DMS114 treated with DMSO at 0.1 percent for 48 hours (cell line): ENCODE data around the gene RHBDD3.

Source experiments
- DNase-seq: peaks from one replicate; lab custom pipeline; 2025; ENCODE audit not compliant: unreplicated experiment; lab: John Stamatoyannopoulos, UW

Gene RHBDD3

DNA sequence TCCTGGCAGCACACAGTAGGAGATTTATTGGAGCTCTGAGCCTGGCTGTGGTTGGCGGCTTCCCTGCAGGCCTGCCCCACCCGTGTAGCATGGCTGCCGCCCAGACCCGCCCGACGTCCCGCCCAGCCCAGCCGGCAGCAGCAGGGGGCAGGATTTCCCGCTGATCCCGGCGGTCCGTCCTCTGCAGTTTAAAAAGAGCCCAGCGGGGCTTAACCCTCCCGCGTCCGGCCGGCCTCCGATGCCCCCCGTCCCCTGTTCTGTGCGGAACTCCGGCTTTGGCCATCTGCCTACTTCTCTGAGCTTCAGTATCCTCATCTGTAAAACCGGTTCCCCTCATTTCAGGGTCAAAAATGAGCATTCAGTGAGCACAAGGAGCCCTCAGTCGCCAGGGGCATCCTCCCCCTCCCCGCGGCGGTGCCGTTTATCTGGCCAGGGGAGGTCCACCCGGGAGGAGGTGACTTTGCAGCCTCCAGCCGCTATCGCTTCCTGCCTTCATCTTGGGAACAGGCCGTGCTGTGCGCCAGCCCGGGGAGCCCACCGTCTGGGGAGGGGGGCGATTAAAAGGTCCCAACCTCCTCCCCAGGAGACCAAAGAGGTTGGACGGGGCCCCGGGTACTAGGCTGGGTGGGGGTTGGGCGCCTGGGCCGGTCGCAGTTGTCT lies 38.5 kb upstream of the RHBDD3 start, which contains the start of gene GAS2L1:
Gene GAS2L1 (plus strand): TSS at position 476 of the 660 bp plus-strand sequence. CDS start 1,456 bp downstream, outside the sequence.
- DNase-seq, result peak; percentile 65

DNA sequence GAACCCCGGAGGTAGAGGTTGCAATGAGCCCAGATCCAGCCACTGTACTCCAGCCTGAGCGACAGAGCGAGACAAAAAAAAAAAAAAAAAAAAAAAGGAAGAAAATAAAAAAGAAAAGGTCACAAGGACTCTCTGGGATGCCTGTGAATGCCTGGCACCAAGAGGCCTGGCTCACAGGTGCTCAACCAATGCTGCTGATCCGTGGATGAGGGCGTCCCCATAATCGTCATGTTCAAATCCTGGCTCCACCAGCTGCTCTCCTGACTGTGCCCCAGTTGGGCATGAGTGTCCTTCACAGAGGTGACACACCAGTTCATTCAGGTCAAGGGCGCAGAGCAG lies 38.0 kb upstream of the RHBDD3 start:
- no peak for DNase-seq

DNA sequence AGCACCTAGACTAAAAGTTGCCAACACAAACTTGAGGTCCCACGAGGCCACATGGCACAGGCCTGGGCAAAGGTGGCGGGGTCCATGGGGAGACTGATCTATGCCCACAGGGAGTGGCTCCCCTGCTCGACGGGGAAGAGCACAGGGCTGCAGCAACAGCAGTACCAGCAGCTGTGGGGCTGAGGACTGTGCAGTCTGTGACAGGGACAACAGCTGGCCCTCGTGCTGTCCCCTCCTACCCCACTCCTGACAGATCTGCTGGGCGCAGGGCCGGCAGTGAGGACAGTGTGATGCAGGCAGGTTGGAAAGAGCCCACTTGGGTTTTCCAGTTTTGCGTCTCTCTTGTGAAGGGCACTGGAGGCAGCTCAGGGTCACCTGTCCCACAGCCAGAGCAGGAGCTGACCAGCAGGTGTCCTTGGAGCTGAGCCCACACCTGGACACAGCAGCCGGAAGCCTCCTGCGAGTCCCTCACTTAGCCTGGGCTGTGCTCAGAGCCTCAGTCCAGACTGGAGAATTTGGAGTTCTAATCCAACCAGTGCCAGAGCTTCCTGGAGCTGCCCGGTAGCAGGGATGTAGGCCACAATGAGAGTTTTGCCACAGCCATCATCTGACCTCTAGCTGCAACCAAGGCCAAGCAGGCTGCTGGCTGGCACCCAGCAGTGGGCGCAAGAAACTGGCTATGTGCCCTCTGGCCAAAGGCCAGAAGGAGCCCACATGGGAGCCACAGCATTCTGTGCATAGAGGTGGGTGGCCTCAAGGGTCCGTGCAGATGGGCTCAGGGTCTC lies 35.1 kb upstream of the RHBDD3 start:
- no peak for DNase-seq

DNA sequence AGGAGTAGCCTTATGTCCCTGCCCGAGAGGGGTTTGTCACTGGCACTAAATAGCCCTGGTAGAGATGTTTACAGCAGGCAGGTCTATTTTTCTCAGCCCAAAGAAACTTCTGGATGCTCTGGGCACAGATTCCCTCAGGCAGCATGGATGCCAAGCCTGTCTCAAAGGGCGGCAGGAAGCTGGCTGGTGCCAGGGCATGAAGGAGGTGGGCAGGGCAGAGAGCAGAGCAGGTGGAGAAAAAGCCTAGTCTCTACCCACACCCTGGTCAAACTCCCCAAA lies 34.6 kb upstream of the RHBDD3 start:
- no peak for DNase-seq

DNA sequence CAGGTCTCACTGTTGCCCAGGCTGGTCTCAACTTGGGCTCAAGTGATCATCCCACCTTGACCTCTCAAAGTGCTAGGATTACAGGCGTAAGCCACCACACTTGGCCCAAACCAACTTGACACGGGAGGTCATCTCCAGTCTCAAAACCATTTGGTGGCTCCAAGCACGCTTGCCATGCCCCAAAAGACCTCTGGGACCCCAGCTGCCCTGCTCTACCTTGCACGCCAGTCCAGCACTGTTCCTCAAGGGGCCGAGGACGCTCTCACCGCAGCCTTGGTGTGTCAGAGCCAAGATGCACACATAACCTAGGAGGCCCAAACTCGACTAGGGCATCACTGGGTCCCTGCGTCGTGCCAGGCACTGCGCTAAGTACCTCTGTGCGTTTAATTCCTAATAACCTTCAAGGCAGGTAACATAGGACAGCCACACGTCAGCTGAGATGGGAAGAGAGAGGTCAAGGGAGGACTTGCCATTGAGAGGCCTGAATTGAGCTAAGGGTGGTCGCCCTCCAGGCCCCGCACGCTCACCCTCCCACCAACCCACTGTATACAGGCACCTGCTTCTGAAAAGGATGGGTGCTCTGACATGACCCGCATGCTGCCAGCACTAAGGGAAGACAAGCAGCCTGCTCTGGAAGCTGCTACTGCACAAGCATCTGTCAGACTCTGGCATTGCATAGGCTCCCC lies 34.1 kb upstream of the RHBDD3 start:
- DNase-seq, result no peak

DNA sequence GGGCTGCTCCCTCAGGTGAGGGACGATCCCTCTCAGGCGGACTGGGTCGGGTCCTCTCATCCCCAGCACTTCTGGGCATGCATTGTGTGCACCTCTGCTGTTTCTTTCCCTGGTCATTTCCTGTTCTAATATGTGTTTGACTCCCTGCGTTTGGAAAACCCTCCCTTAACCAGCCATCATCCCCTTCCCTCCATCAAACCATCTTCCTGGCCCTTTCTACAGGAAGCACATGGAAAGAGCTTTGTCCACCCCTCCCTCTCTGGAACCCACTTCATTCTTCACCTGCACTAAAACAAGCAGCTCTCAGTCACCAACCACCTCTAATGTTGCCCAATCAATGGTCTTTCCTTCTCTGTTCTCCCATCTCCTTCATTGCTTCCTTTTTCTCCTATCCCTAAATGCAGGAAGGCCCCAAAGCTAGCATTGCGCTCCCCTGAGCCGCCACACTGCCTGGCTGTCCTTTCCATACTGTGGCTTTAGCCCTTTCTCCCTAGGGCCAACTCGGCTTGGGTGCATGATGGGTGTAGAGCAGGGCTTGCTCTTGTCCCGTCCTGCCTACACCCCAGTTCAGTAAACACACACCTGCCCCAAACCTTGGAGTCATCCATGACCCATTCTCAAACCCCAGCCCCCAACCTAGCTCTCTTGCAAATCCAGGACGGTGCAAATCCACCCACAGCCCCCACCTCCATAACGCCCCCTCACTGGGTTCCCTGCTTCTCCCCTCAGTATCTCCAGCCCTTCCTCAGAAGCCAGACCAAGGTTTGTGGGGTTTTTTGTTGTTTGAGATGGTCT lies 33.2 kb upstream of the RHBDD3 start:
- no peak for DNase-seq

DNA sequence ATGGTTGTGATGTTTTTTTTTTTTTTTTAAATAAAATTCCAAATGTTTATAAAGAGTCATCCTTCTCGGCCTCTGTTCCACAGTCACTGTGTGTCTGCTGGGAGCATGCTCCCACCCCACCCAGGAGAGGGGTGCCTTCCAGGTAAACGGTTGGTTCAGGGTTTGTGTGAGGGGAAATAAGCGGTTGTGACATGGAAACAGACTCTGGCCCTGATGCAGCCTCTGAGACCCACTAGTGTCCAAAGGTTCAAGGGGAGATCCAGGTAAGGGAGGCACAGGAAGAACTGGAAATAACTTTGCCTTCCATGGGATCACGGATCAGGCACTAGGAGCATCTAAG lies 32.7 kb upstream of the RHBDD3 start:
- DNase-seq, result no peak

DNA sequence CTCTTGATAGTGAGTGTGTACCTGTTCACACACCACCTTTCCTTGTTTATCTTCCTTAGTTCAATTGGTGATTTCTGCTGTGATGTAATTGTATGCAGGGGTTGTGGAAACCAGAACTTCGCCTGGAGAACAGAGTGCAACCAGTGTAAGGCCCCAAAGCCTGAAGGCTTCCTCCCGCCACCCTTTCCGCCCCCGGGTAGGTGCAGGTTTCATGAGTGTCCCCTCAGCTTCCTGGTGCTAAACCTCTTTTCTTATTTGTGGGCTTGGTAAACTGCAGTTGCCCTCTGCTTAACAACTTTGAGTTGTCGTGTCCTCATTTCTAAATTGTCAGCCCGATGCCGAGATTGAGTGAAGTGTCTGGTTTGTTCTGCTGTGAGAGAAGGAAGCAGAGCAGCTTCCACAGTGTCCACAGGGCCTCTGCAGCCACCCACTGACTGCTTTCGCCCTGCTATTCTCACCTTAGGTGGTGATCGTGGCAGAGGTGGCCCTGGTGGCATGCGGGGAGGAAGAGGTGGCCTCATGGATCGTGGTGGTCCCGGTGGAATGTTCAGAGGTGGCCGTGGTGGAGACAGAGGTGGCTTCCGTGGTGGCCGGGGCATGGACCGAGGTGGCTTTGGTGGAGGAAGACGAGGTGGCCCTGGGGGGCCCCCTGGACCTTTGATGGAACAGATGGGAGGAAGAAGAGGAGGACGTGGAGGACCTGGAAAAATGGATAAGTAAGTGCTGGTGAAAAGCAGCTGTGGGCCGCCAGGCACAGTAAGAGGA lies 31.5 kb upstream of the RHBDD3 start:
- DNase-seq, result no peak

DNA sequence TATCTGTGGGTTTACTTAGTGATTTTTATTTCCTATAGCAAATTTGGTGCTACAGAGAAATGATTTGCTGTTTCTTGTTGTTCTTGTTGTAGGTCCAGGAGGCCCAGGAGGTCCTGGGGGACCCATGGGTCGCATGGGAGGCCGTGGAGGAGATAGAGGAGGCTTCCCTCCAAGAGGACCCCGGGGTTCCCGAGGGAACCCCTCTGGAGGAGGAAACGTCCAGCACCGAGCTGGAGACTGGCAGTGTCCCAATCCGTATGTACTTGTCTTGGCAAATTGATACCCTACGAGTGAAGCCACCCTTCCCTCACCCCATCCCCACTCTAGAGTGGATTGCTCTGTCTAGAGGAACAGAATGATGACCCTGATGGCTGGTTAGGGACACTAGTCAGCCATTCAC lies 30.9 kb upstream of the RHBDD3 start:
- DNase-seq, result no peak

DNA sequence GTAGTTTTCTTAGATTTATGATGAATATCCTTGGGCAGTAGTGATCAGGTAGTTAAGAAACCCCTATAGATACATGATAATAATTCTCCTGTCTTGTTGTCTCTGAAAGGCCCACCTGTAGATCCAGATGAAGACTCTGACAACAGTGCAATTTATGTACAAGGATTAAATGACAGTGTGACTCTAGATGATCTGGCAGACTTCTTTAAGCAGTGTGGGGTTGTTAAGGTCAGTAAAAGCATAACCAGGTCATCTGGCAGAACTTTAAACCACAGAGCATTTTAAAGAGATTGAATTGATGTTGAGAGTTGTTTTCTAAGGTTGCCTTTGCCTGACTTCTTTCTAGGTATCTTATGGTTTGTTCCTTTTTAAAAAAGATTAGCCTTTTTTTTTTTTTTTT lies 24.6 kb upstream of the RHBDD3 start:
- DNase-seq, result no peak

DNA sequence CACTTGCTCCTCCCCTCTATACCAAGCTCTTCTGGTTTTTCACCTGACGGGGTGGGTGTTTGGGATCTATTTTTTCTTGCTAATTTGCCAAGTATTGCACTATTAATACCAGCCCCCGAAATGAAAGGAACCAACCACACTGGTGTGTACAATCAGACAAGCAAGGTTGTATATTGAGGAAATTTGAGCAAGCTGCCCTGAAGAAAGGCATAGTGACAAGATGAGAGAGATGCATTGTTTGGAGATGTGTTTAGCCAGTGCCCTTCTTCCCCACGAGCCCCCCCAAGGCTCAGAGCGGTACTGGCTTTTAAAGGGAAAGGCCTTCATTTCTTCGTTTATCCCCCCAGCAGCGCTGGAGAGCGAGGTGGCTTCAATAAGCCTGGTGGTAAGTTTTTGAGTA lies 23.4 kb upstream of the RHBDD3 start:
- no peak for DNase-seq

DNA sequence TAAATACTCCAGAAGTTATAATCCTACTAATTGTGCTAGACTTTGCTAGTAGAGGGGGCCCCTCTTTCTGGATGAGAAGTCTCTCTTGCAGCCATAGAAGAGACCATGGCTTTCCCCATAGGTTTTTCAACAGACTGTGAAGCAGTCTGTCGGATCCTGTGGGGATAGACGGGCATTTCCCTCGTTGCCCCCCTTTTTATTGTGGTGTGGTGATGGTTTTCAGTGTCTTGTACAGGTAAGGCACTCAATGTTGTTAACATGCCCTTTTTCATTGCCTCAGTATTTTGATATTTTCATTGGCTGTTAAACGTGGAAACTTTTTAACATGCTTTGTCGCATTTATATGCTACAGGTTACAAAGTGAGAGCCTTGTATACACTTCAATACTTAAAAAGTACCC lies 22.3 kb upstream of the RHBDD3 start:
- DNase-seq, result no peak

DNA sequence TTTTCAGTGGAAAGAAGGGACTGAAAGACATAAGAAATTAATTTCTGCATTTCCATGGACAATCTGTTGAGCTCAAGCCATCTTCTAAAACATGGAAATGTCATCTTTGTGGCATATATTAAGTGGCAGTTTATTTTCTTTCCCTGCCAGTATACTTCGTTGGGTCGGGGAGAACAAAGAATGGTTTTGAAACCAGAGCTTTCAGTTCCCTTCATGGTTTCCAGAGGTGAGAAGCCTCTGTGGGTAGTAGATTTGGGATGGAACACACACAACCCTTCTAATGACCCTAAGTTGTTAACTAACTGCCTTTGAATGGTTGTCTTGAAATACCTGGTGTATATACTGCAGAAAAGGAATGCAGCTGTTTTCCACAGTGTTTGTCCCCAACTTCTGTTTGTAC lies 21.1 kb upstream of the RHBDD3 start:
- DNase-seq, result no peak

DNA sequence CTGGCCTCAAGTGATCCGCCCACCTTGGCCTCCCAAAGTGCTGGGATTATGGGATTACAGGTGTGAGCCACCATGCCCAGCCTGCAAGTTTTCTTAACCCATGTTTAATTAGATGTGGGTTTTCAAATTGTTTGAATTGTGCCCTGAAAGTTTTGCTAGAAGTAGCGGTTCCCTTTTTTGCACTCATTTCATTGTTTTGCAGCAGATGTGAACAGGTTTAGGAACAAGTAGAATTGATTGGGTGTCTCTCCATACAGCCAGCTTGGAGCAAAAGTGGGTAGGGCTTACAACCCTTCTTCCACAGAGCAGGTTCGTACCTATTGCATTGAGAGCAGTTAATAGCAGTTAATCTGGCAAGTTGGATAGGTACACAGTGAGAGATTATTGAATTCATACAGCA lies 16.4 kb upstream of the RHBDD3 start:
- DNase-seq, result no peak

DNA sequence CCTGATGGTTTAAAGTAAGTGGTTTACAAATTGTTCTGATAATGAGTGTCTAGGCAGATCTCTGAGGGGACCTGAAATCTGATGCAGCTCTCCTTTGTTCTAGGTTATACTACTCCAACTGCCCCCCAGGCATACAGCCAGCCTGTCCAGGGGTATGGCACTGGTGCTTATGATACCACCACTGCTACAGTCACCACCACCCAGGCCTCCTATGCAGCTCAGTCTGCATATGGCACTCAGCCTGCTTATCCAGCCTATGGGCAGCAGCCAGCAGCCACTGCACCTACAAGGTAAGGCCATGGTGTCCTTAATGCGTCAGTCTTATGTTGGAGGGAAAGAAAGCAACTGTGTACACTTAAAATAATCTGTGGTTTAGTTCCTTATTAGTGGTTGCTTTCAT lies 10.1 kb upstream of the RHBDD3 start:
- DNase-seq, result no peak

DNA sequence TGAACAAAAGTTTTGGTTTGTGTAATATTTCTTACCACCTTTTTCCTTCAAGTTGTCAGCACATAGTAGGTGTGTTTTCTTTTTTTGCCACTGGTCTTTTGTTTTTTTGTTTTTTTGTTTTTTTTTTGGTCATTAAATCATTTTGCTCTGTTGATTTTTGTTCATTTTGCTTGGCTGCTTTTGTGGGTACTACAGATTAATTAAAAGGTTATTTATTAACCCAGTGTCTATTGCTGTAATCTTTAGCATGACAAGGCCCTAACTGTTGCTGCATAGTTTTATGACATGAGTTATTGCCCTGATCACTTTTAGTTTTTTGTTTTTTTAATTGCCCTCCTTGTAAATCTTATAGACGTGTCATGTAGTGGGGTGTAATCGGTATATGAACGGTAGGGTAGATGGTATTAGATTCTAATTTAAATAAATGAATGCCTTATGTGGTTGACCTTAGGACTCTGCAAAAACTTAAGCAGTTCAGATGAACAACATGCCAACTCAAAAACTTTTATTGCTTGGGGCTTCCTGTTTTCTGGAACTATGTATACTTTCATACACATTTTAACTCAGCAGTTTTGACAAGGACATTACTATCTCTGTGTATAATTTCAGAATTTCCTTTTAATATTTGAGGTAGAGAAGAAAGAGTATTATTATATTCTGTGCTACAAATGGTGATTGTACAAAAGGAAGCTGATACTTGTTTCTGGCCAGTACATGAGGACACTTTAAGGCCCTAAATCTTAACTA lies 8.2 kb upstream of the RHBDD3 start:
- DNase-seq, result no peak

DNA sequence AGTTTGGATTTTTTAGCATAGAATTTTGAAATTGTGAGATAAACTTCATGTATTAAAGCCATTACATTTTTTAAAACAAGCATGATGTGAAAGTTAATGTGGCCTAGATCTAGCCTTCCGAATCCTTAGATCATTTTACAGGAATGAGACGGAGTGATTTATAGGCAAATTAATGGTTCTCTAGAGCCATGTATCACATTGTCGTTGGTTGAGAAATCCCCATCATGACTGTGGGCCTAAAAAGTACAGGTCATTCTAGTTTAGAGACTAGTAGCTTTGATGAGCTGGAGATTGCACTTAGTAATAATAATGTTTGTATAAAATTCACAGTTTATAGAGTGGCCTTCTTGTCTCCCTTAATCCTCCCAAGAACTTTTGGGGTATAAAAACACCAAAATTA lies 7.4 kb upstream of the RHBDD3 start:
- DNase-seq, result no peak

DNA sequence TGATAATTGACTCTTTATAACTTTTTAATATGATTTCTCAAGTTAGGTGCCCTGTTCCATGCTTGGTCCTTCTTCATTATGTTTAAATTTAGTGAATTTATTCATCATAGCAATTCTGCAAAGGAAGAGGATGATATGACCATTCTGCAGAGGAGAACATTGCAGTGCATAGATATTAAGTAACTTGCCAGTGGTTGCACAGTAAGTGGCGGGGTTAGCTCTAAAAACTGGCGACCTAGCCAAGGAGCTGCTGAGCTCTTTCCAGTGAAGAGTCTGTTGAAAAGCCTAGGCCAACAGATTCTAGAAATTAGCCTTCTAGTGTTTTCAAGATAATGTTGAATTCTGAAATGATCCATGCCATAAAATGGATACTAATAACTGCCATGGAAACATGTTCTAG lies 4.8 kb upstream of the RHBDD3 start:
- no peak for DNase-seq

DNA sequence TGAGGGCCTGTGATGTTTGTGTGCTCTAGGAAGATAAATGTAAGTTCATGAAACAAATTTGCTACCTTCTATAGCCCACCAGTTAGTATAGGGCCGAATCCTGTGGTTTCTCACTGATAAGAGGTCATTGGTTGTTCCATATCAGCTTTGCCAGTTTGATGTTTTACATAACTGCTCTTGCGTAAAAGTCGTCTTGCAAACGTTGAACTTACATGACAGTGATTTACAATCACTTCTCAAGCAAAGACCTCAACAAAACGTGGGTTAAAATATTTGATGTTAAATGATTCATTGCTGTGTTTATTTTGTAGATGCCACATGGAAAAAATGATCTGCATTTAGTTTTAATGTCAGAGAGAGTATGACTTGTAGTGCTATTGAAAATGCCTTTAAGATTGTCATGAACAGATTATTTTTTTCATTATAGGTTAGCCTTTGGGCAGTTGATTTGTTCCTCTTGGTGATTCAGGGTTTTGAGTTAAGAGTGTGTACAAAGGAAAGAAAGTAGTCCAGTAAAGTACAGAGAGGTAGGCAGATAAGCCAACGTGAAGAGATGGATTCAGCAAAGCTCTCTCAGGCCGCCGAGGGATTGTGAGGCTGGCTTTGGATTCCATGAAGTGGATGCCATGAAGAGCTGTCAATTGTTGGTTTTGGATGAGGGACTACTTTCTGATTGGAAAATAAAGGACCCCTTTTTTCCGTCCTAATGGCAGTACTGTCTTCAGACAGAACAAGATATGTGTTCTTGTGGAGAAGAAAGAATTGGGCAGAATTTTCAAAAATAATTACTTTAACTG lies 2.9 kb upstream of the RHBDD3 start:
- no peak for DNase-seq
